Psoas muscle (tissue), 8 donors: ENCODE measurements around the gene MAGI2. TPM values are rescaled to one million over a fixed set of nuclear protein-coding genes. Genes with fewer than 3 reads are reported as not detected.

Experiments used
- ATAC-seq, 4 donors: fragments of 200-7000 bp; cut with Tn5 transposase; one replicate each; pipeline ENCODE4 v1.9.1; 2020; ENCODE audit warnings: moderate library complexity in 3 of 4, mild to moderate bottlenecking in 2 of 4
- DNase-seq, 2 donors: peaks; one replicate each; pipeline ENCODE4 v3.0.0-alpha.2; 2020
- H3K27ac ChIP-seq: fragments of 200-600 bp; one replicate; pipeline ENCODE4 v1.8.0; 2022
- H3K27me3 ChIP-seq, 3 donors: fragments of 200-600 bp in 1 of 3; one replicate each; pipeline versions ENCODE4 v1.6.1 to v1.8.0; 2013 to 2022; ENCODE audit warnings: low read length in 2 of 3, mild to moderate bottlenecking in 2 of 3, moderate library complexity in 1 of 3; ENCODE audit not compliant: insufficient read depth in 3 of 3
- H3K36me3 ChIP-seq, 2 donors: fragments of 200-600 bp in 1 of 2; one replicate each; pipeline versions ENCODE4 v1.6.1 to v1.8.0; 2013 to 2022; ENCODE audit warnings: low read depth in 1 of 2, mild to moderate bottlenecking in 1 of 2, moderate library complexity in 1 of 2; ENCODE audit not compliant: insufficient read depth in 1 of 2
- H3K4me1 ChIP-seq: fragments of 200-600 bp; one replicate; pipeline ENCODE4 v1.8.0; 2022
- H3K4me3 ChIP-seq: fragments of 200-600 bp; one replicate; pipeline ENCODE4 v1.8.0; 2022; ENCODE audit warnings: mild to moderate bottlenecking
- H3K9me3 ChIP-seq: fragments of 200-600 bp; one replicate; pipeline ENCODE4 v1.8.0; 2022
- CTCF ChIP-seq: fragments of 200-600 bp; IDR thresholded peaks from one replicate; pipeline ENCODE4 v1.8.0; 2022; ENCODE audit warnings: antibody characterized with exemption
- WGBS, 3 donors: extraction: QIAGEN DNeasy Blood & Tissue Kit; methylation state at CpG; one replicate each; pipeline versions ENCODE4 v1.1.6 to v1.1.7; 2013; 5-methylcytosine and 5-hydroxymethylcytosine counted together
- intact Hi-C, 2 donors: fragments of 100-400 bp; cut with DNase I; formaldehyde crosslinking; loops; one replicate each; pipeline versions ENCODE4 v1.11.0 to v1.14.2; 2022
- polyA plus RNA-seq, 3 donors: library from polyadenylated mRNA; stranded (reverse); fragments of 200-250 nt; gene quantifications; one replicate each; pipeline ENCODE4 v1.2.3, GENCODE V29; 2013
- total RNA-seq, 4 donors: library from RNA; stranded (reverse); fragmentation: NEBNext Ultra II Directional in 2 of 4; extraction: Animal tissue kit (Norgen Biotek cat#: 25700) in 2 of 4; gene quantifications; one replicate each; pipeline versions ENCODE4 v1.2.1 to v1.2.4, GENCODE V29; 2021 to 2023
- donor health status: healthy with polysubstance abuse.
- donor health status: DM: no; HTN: no; CAD: no; lungs with moderate emphysema.
- donor health status: Bipolar disorder and iron deficiency.
- donor health status: healthy.
- donor health status: DM: yes; HTN: yes; CAD: no.
- donor health status: DM: no; HTN: no; CAD: no.
- donor health status: DM: no; HTN: no; CAD: no.
- donor health status: DM: yes; HTN: yes; CAD: no.

MAGI2 gene
- total and polyA plus RNA-seq, 7 donors = 0.46 to 2.5 (median 1.4) TPM

- 24 to 34% (median 27%) methylated on average over 5 of the region's 5 CpGs for WGBS, 3 donors
- Histone ChIP-seq H3K27ac (no peak overlapping the region), H3K27me3 (no peaks in the 10 kb centered on the region), H3K4me1 (peaks cover 3% of the 10 kb centered on the region), H3K9me3 (no peaks in the 10 kb centered on the region), H3K4me3 (no peak overlapping the region), H3K36me3 (no peaks in the 10 kb centered on the region)
- no peak for TF ChIP-seq CTCF
- ATAC-seq (no peak), DNase-seq (no peak)
- intact Hi-C loops = no loop called here
These were observed 890.3 kb downstream of the MAGI2 start for GRCh38 chr7:78563191-78563590.

DNA sequence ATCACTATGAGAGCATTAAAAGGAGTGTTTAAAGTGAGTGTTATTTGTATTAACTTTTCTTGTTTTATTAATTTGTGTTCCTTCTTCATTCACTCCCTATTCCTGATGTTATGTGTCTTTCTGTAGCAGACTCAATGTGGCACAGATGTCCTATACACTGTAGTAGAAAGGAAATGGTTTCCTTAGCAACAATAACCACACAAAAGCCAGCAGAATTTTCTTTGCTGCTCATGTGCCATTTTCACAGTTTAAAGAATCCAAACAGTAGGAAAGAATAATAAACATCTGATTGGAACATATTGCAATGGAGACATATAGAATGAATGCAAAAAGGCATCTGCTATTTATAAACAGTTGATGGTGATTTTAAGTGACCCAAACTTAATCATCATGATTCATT is 891.3 kb downstream of the MAGI2 start:
- Histone ChIP-seq H3K27ac (no peak overlapping the region), H3K4me3 (no peak overlapping the region), H3K27me3 (no peaks in the 10 kb centered on the region), H3K36me3 (no peaks in the 10 kb centered on the region), H3K9me3 (no peaks in the 10 kb centered on the region), H3K4me1 (no peaks in the 10 kb centered on the region)
- DNase-seq (no peak), ATAC-seq (no peak)
- intact Hi-C loops = no loop called here
- TF ChIP-seq CTCF = no peak

DNA sequence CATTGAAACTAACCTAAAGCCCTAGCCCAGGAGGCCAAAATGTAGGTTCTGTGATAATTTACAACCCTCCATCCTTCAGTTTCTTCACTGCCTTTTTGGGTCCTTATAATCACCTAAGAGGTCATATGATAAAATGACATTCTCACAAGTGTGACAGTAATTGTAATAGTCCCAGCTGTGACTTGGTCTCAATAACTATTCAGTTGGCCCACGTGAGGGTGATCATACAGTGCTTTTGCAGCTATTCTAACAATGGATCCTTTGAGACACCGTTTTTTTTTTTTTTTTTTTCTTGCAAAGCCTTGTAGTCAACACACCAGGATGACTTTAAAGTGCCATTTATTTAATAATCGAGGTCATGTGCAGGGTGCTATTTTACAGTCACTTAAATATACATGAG is 894.9 kb downstream of the MAGI2 start:
- no peaks in the 10 kb centered on the region for H3K27me3 ChIP-seq
- H3K27ac ChIP-seq = no peak overlapping the region
- H3K4me3 ChIP-seq = no peak overlapping the region
- no peaks in the 10 kb centered on the region for H3K4me1 ChIP-seq
- 45 to 49% (median 48%) methylated on average over 3 of the region's 3 CpGs for WGBS, 3 donors
- intact Hi-C loops = no loop called here
- no peak for DNase-seq
- no peak for ATAC-seq
- no peak for TF ChIP-seq CTCF
- no peaks in the 10 kb centered on the region for H3K36me3 ChIP-seq
- no peaks in the 10 kb centered on the region for H3K9me3 ChIP-seq

- H3K27ac ChIP-seq = no peak overlapping the region
- H3K9me3 ChIP-seq = no peaks in the 10 kb centered on the region
- 11 to 33% (median 26%) methylated on average over 1 of the region's 1 CpG for WGBS, 3 donors
- no peak overlapping the region for H3K4me3 ChIP-seq
- intact Hi-C loops = no loop called here
- no peaks in the 10 kb centered on the region for H3K27me3 ChIP-seq
- no peak for TF ChIP-seq CTCF
- H3K4me1 ChIP-seq = peaks cover 7% of the 10 kb centered on the region
- no peaks in the 10 kb centered on the region for H3K36me3 ChIP-seq
- ATAC-seq (no peak), DNase-seq (no peak)
These were observed 909.5 kb downstream of the MAGI2 start for GRCh38 chr7:78543976-78544375.

DNA sequence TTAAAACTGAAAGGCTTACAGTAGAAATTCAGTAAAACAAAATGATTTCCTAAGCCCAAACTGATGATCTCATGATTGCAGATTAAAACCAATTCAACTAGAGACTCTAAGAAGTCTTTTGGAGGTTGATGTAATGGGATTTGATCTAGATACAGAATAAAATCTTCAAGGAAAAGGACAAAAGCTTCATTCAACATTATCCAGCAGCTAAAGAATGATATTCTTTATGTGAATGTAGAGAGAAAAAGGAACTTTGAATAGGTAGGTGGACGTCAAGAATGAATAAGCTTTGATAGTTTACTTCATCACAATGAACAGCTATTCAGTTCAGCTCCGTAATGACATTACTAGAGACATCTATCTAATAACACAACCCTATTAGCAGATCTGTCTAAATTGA is 910.5 kb downstream of the MAGI2 start:
- no peaks in the 10 kb centered on the region for H3K27me3 ChIP-seq
- H3K4me3 ChIP-seq = no peak overlapping the region
- intact Hi-C loops = no loop called here
- no peaks in the 10 kb centered on the region for H3K9me3 ChIP-seq
- no peak for DNase-seq
- H3K4me1 ChIP-seq = peaks cover 7% of the 10 kb centered on the region
- no peaks in the 10 kb centered on the region for H3K36me3 ChIP-seq
- H3K27ac ChIP-seq = no peak overlapping the region
- no peak for ATAC-seq
- 85 to 88% (median 88%) methylated on average over 2 of the region's 2 CpGs for WGBS, 3 donors
- TF ChIP-seq CTCF = no peak
